Glomerular endothelial cell (primary cell): ENCODE results near the gene CDK10. TPM values are rescaled to one million over a fixed set of nuclear protein-coding genes. Genes with fewer than 3 reads are reported as not detected.
"Not testable (repeated sequence)": the region's sequence is repeated elsewhere in the genome, so short reads cannot be mapped to it uniquely, and the experiment has no call there.

Source experiments
- DNase-seq: peaks from one replicate; pipeline ENCODE4 v3.0.0-alpha.2; 2011; ENCODE audit warnings: low read depth, low spot score; ENCODE audit errors: extremely low read depth
- total RNA-seq: library from RNA; depleted of rRNA; stranded (reverse); fragments of >200 nt; gene quantifications from 2 replicates; pipeline ENCODE4 v1.2.3, GENCODE V29; 2015

The CDK10 gene
- total RNA-seq, 1 donor from 2014 or later, result 52.9 TPM

DNA sequence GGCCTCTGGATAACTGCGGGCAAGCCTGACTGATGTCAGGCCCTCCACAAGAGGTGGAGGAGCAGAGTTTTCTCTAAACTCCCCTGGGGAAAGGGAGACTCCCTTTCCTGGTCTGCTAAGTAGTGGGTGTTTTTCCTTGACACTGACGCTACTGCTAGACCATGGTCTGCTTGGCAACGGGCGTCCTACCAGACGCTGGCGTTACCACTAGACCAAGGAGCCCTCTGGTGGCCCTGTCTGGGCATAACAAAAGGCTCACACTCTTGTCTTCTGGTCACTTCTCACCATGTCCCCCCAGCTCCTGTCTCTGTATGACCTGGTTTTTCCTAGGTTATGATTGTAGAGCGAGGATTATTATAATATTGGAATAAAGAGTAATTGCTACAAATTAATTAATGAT, 19.5 kb upstream of the CDK10 start:
- DNase-seq, result not testable (repeated sequence)

DNA sequence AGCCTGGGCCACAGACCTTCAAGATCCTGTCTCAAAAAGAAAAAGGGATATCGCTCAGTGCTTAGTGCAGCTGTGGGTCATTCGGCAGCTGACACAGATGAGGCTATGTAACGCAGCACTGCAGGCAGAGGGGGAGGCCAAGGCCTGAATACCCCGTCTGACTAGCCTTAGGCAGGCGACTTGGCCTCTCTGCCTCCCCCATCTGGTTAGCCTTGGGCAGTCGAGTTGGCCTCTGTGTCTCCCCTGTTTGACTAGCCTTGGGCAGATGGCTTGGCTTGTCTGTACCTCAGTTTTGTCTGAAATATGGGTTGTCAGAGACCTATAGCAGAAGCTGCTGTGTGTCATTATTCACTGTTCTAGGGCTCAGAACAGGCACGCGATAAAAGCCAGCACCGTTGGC, 18.9 kb upstream of the CDK10 start:
- no peak for DNase-seq

DNA sequence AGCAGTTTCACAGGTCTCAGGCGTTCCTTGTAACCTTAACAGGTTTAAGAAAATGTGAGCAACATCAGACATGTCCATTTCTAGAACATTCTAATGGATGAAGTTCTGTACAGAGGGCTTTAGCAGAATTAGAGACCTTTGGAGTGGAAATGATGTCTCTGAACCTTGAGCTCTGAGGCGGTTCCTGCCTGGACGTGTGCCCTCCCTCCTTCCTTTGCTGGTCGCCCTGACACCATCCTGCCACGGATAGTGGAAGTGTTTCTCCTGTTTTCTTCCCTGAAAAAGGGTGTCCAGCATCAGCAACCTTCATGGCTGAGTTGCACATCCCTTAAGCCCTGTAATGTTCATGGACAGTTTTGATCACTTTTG, 17.7 kb upstream of the CDK10 start:
- DNase-seq, result no peak

DNA sequence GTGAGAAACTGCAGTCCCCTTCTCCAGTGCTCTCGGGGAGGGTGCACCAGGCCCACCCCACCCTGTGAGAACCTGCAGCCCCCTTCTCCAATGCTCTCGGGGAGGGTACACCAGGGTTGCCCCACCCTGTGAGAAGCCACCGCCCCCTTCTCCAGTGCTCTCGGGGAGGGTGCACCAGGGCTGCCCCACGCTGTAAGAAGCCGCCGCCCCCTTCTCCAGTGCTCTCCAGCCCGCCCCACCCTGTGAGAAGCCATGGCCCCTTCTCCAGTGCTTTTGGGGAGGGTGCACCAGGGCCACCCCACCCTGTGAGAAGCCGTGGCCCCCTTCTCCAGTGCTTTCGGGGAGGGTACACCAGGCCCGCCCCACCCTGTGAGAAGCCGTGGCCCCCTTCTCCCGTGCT, 16.7 kb upstream of the CDK10 start:
- no peak for DNase-seq

DNA sequence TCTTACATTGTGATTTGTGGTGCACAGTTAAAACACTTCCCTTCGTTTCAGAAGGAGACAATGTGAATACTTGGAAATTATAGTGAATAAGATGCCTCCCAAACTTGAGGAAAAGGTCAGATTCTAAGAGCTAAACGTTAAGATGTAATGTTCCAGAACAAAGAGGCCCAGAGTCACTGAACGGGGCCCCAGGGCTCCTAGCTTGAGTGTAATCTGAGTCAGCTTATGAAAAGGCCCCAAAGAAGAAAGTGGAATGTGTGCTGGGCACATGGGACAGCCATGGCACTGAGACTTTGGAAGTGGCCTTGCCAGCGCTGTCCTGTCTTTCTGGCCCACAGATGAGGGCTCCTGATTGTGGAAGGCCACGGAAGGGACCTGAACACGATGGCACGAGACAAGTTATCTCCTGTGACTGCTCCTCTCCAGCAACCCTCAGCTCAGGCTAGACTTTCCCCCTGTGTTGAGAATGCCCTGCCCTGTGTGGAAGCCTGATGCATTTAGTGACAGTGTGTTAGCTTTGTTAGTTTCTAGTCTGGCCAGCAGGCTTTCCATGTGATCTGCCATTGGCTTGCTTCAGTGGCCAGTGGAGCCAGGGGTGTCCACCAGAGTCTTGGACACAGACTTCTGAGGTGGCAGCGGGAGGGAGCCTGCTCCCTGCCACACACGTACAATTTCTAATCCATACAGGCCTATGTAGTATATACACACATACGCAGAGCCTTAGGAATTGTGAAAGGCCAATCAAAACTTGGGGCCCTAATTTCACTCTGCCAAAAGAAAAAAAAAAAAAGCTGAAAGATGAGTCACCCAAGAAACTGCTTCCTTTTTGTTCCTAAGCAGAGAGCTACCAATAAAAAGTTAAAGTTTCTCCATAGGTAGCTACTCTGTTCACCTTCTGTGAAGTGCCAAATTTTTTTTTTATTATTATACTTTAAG, 15.7 kb upstream of the CDK10 start:
- DNase-seq, result no peak

DNA sequence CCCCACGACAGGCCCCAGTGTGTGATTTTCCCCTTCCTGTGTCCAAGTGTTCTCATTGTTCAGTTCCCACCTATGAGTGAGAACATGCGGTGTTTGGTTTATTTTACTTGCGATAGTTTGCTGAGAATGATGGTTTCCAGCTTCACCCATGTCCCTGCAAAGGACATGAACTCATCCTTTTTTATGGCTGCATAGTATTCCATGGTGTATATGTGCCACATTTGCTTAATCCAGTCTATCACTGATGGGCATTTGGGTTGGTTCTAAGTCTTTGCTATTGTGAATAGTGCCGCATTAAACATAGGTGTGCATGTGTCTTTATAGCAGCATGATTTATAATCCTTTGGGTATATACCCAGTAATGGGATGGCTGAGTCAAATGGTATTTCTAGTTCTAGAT, 14.9 kb upstream of the CDK10 start:
- not testable (repeated sequence) for DNase-seq

DNA sequence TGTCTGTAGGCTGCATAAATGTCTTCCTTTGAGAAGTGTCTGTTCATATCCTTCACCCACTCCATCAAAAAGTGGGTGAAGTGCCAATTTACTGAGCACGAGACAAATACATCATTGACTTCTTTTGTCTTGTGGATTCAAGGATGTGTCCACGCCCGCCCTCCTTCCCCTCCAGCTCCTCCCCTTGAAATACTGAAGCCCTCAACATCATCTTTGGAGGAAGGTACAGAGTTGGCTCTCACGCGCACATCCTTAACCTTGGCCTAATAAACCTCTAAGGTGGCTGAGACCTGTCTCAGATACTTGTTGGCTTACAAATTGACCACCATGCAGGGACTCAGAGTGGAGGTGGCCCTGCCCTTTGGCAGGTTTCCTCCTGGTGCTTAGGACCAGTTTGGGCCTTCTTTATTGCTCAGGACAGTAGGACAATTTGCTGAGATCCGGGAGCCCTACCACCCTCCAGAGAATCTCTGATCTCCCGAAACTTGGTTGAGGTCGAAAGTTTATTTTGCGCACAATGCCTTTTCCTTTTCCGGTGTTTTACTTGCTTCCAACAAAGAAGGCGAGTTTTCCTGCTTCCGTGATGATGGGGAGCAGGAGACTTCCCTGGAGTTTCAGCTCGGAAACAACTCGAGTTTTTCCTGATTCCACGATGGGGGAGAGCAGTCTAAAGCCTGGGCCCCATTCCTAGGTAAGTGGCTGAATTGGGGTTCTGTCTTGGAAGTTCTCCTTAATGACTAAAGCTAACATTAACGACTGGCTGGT, 14.1 kb upstream of the CDK10 start:
- no peak for DNase-seq

DNA sequence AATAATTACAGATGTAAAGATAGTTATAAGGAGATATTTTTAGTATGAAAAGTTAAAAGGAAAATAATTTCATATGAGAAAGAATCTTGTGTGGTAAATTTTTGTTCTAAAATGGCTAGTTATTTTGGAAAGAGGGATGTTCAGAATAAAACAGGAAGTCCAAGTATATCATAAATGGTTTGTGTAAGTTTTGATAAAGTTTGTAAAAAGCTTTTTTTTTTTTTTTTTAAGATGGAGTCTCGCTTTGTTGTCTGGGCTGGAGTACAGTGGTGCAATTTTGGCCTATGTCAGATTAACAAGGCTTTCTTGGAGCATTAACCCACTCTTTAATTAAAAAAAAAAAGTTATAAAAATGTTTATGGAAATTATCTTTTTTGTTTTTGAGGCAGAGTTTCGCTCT, 8.2 kb upstream of the CDK10 start:
- no peak for DNase-seq

DNA sequence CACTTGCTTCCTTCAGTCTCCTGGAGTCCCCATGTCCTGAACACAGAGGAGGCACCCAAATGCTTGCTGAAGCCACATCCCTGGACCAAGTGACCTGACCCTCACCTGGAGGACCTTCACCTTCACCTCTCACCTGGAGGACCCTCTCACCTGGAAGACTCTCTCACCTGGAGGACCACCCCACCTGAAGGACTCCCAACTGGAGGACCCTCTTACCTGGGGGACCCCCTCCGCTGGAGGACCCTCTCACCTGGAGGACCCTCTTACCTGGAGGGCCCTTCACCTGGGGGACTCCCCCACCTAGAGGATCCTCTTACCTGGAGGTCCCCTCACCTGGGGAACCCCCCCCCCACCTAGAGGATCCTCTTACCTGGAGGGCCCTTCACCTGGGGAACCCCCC, 573 bp upstream of the CDK10 start:
- no peak for DNase-seq

DNA sequence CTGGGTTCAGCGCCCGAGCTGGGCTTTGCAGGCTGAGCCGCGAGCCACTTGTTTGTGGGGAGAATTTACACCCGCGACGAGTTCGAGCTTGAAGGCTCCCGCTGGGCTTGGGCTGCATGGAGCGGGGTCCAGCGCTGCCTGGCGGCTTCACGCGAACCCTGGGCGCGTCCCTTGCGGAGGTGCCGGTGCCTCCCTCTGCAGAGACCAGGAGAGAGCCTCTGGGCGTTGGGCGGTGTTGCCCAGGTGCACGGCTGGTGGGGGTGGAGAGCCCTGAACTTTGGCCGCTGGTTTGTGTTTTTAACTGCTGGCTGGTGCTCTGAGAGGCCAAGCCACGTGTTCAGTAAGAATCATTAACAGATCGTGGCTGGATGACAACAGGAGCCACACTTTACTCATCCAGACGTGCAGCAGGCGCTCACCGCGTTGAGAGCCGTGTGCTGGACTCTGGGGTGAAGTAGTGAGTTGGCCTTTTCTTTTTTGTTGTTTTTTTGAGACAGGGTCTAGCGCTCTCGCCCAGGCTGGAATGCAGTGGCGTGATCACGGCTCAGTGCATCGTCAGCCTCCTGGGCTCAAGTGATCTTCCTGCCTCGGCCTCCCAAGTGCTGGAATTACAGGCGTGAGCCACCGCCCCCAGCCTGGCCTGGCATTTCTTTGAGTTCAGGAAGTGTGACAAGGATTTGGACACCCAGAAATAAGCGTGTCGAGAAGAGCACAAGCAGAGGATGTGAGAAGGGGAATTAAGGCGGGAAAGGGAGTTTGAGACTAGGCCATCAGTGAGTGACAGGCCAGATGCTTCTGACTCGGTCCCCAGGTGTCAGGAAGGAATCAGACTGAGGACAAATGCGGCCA, 827 bp downstream of the CDK10 start:
- DNase-seq, result no peak

DNA sequence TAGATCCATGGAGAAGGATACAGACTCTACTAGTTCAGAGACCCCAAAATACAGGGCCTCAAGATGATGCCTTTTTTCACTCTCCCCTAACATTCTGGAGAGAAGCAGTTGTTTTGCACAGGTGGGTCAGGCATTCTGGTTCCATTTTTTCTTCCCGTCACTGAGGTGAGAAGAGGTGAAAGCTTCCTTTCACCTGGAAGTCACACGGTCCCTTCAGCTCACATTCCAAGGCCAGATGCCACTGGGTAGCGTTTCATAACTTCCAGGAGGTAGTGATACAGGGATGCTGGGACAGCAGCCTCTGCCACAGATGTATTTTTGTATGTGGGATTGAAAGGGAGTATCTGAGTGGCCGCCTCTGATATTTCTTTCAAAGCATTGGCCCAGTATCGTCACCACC, 1.9 kb downstream of the CDK10 start:
- DNase-seq, result no peak

DNA sequence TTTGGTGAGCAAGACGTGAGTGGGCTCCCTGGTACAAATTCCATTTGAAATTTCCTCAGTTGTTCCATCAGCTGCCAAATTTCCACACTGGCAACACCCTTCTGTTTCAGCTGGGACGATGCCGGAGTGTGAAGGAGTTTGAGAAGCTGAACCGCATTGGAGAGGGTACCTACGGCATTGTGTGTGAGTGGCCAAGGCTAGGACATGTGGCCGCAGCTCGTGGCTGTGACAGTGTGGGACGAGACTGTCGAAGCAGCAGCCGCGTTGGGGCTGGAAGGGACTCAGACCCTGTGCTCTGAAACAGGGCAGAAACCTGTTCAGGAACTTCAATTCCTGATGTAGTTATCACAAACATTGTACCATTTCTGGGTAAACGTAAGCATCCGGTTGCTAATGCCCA, 2.7 kb downstream of the CDK10 start:
- DNase-seq, result no peak

DNA sequence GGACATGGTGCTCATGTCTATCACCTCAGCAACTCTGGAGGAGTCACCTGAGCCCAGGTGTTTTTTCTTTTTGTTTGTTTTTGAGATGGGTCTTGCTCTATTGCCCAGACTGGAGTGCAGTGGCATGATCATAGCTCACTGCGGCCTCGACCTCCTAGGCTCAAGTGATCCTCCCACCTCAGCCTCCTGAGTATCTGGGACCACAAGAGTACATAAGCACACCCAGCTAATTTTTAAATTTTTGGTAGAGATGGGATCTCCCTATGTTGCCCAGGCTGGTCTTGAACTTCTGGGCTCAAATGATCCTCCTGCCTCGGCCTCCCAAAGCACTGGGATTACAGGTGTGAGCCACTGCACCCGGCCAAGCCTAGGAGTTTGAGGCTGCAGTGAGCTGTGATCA, 3.1 kb downstream of the CDK10 start:
- not testable (repeated sequence) for DNase-seq

DNA sequence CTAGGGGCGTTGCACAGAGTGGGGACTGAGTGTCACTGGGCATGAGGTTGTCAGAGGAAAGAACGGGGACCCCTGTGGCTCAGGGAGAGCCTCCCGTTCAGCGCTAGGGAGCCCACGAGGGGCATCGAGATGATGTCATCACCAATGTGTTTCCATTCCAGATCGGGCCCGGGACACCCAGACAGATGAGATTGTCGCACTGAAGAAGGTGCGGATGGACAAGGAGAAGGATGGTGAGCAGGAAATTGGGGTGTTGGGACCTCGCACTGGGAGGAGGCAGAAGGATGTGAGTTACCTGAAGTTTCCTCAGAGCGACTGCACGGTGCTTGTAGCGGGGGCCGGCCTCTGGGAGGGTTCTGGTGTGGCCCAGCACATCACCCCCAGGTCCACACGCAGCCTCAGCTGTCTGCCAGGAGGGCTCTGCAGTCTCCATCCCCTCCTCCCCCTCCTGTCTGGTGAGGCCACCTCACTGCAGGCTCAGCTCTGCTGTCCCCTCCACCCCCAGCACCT, 4.0 kb downstream of the CDK10 start:
- no peak for DNase-seq

DNA sequence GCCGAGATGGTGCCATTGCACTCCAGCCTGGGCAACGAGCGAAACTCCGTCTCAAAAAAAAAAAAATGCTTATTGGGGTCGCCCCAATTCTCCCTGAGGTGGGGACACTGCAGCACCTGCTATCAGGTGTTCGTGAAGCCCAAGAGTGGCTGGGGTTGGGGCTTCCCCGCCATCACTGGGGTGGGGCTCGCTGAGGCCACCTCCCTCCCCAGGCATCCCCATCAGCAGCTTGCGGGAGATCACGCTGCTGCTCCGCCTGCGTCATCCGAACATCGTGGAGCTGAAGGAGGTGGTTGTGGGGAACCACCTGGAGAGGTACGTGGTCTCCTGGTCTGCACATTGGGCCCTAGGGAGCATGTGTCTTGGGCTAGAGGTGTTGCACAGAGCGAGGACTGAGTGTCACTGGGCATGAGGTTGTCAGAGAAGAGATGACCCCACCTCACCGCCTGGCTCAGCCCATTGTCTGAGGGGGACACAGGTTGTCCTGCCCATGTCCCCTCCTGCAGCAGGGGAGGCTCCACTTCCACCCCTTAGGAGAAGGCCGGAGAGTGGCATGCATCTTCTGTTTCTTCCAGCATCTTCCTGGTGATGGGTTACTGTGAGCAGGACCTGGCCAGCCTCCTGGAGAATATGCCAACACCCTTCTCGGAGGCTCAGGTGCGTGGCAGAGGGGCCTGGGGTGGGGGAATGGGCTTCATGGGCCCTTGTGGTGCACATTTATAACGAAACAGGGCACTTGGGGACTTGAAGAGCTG, 4.9 kb downstream of the CDK10 start:
- no peak for DNase-seq

DNA sequence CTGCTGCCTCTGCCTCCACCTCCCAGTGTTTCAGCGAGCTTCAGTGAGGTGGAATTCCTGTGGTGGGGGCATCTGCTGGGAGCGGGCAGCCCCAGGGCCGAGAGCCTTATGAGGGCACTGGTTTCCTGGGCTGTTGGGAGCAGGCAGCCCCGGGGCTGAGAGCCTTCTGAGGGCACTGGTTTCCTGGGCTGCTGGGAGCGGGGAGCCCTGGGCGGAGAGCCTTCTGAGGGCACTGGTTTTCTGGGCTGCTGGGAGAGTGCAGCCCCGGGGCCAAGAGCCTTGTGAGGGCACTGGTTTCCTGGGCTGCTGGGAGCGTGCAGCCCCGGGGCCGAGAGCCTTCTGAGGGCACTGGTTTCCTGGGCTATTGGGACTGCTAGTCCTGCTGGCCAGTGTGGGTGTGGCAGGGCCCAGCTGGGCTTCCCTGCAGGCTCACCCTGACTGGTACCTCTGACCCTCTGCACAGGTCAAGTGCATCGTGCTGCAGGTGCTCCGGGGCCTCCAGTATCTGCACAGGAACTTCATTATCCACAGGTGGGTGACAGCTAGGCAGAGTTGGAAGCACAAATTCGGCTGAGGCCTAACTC, 5.6 kb downstream of the CDK10 start:
- DNase-seq, result no peak

DNA sequence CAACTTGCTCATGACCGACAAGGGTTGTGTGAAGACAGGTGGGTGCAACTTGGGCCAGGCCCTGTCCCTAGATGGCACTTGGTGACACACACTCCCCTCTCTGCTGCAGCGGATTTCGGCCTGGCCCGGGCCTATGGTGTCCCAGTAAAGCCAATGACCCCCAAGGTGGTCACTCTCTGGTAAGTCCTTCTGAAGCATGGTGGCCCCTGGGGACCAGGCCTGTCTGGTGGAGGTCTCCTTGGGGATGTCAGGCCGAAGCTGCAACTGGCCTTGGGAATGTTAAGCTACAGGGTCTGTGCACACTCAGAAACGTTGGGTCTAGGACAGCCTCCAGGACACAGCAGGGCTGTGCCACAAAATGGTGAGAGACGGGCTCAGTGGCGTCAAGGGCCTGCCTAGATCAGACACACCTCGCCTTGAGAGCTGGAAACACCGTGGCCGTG, 6.8 kb downstream of the CDK10 start:
- no peak for DNase-seq

DNA sequence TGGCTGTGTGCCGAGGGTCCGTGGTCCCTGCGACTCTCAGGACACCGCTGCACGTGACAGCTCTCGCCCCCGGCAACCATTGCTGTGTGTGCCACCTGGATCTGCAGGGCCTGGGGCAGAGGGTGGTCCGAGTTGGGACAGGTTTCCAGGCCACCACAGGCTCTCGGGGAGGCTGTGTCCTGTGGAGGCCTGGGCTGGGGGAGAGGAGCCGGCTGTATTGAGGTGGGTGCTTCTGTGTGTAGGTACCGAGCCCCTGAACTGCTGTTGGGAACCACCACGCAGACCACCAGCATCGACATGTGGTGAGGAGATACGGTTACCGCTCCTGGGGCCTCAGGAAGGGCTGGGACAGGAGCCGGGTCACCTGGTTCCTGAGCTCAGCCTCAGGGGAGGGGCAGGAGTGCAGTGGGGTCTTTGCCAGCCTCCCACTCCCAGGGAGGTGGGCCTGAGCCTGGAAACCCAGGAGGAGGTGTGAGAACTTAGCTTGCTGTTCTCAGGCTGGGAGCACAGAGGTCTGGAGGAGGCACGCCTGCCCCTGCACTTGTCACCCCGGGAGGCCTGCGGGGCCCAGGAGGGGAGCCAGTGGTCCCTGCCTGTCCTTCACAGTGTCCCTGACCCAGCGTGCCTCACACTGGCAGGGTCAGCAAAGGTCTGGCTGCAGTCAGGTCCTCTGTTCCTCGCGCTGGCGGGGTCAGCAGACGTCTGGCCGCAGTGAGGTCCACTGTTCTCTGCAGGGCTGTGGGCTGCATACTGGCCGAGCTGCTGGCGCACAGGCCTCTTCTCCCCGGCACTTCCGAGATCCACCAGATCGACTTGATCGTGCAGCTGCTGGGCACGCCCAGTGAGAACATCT, 7.7 kb downstream of the CDK10 start:
- DNase-seq, result no peak

DNA sequence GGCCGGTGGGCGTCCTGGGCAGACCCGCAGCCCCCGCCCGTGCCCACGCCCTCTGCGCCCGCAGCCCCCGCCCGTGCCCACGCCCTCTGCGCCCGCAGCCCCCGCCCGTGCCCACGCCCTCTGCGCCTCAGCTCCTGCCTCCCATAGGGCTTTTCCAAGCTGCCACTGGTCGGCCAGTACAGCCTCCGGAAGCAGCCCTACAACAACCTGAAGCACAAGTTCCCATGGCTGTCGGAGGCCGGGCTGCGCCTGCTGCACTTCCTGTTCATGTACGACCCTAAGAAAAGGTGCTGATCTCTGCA, 8.2 kb downstream of the CDK10 start:
- DNase-seq, result not testable (repeated sequence)
